Measurements from ENCODE around the gene NOS1AP. TPM values are rescaled to one million over a fixed set of nuclear protein-coding genes. Genes with fewer than 3 reads are reported as not detected.

NOS1AP gene
- total RNA-seq, 2 donors from 2014 or later, result 3.1 to 4.0 TPM

DNA sequence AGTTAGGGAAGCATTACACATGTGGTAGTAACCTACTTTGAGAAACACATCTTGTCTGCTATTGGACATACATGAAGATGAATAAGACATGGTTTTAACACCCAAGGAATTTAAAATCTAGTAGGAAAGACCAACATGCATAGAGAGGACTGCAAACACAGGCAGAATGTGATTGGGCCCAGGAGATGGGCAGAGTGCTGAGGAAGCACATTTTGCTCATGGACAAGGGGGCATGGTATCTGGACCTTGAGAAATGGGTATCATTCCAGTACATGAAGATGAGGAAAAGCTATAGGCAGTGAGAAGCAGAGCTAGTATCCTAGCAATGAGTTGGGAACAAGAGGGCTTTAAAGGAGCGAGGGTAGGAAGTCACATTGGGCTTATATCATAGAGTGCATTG lies 164.4 kb downstream of the NOS1AP start:
- TF ChIP-seq, protein P1, sequence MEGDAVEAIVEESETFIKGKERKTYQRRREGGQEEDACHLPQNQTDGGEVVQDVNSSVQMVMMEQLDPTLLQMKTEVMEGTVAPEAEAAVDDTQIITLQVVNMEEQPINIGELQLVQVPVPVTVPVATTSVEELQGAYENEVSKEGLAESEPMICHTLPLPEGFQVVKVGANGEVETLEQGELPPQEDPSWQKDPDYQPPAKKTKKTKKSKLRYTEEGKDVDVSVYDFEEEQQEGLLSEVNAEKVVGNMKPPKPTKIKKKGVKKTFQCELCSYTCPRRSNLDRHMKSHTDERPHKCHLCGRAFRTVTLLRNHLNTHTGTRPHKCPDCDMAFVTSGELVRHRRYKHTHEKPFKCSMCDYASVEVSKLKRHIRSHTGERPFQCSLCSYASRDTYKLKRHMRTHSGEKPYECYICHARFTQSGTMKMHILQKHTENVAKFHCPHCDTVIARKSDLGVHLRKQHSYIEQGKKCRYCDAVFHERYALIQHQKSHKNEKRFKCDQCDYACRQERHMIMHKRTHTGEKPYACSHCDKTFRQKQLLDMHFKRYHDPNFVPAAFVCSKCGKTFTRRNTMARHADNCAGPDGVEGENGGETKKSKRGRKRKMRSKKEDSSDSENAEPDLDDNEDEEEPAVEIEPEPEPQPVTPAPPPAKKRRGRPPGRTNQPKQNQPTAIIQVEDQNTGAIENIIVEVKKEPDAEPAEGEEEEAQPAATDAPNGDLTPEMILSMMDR (IDR thresholded peaks at IDR 0.05), result no peak
- TF ChIP-seq POLR2A (IDR thresholded peaks at IDR 0.05), result no peak
- intact Hi-C loops (cut with DNase I), result no loop called here
- Histone ChIP-seq H3K27me3 (no peaks in the 10 kb centered on the region), H3K4me1 (peaks cover 4% of the 10 kb centered on the region), H3K9me3 (no peaks in the 10 kb centered on the region), H3K27ac (no peak overlapping the region), H3K36me3 (replicated peaks in 1 of 2; ENCODE audit: insufficient read depth in 1 of 2, low read depth in 2 of 2) (no peaks in the 10 kb centered on the region), H3K4me3 (no peak overlapping the region)
- no peak for DNase-seq
- 95 to 100% methylated on average over 1 of the region's 1 CpG for WGBS, 2 donors
- ATAC-seq, result no peak

DNA sequence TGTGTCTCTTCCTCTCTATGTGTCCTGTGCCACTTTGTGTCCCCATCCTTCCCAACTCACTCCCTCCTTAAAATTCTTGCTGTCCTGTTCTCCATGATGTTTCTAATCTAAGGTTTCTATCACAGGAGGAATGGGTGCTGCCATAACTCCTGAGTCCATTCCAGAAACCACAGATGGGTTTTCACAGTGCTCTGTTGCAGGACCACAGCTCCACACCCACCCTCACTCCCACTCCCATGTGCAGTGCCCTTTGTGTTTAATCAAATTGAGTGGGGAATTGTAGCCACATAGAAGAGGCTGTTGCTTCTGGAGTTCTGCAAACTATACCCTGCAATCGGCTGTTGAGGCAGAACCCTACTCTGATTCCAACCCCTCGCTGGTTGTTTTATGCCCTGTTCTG lies 165.1 kb downstream of the NOS1AP start:
- H3K27me3 ChIP-seq, result no peaks in the 10 kb centered on the region
- TF ChIP-seq, protein P1 (IDR thresholded peaks at IDR 0.05), result no peak
- TF ChIP-seq POLR2A (IDR thresholded peaks at IDR 0.05), result no peak
- H3K9me3 ChIP-seq, result no peaks in the 10 kb centered on the region
- 87 to 90% methylated on average over 2 of the region's 2 CpGs for WGBS, 2 donors
- H3K4me3 ChIP-seq, result no peak overlapping the region
- peaks cover 4% of the 10 kb centered on the region for H3K4me1 ChIP-seq
- ATAC-seq (no peak), DNase-seq (no peak)
- no peak overlapping the region for H3K27ac ChIP-seq
- H3K36me3 ChIP-seq (replicated peaks in 1 of 2; ENCODE audit: insufficient read depth in 1 of 2, low read depth in 2 of 2), result no peaks in the 10 kb centered on the region
- intact Hi-C loops (cut with DNase I), result no loop called here

DNA sequence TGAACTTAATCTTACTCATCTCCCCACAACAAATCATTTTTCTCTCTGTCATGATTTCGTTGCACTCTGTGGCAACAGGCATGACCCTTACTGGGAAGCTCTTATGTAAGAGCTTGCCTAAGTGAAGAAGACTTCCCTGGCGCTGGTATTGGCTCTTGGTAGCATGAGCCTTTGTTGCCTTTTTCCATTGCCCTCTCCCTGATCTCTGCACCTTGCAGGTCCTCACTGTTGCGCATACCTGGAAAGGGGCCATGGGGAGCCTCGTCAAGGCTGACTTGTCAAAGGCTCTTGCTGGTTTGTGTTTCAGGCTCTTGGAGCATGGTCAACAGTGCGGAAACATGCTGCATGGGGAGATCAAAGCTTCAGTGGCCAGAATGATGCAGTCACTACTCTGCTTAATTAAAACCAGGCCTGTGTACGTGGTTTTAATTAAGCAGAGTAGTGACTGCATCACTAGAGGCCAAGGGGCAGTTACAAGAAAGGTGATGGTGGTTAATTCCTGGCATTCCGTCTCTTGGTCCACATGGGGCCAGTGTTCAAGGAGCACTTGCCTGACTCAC lies 165.8 kb downstream of the NOS1AP start:
- intact Hi-C loops (cut with DNase I), result no loop called here
- H3K4me3 ChIP-seq, result no peak overlapping the region
- 75 to 87% methylated on average over 7 of the region's 7 CpGs for WGBS, 2 donors
- no peak for ATAC-seq
- no peaks in the 10 kb centered on the region for H3K9me3 ChIP-seq
- H3K27me3 ChIP-seq, result no peaks in the 10 kb centered on the region
- H3K4me1 ChIP-seq, result peaks cover 6% of the 10 kb centered on the region
- H3K27ac ChIP-seq, result no peak overlapping the region
- no peak for DNase-seq
- no peak for TF ChIP-seq POLR2A (IDR thresholded peaks at IDR 0.05)
- TF ChIP-seq, protein P1 (IDR thresholded peaks at IDR 0.05), result no peak
- H3K36me3 ChIP-seq (replicated peaks in 1 of 2; ENCODE audit: insufficient read depth in 1 of 2, low read depth in 2 of 2), result no peaks in the 10 kb centered on the region

DNA sequence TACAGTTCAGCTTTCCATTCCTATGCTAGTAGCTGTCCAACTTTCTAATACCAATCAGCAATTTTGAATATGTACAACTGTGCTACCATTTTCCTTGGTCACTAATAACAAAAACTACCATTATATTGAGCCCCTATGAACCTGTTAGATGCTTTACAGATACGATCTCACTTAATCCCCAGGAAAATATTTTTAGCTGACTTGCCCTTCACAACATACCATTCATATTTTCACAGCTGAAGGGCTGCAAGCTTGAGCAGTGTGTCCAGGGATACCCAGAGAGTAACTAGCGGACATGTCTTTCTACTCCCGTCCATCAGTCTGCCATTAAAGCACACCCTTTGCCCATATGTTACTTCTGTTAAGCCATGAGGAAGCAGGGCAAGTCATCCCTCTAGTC lies 166.7 kb downstream of the NOS1AP start:
- intact Hi-C loops (cut with DNase I), result no loop called here
- Histone ChIP-seq H3K27me3 (no peaks in the 10 kb centered on the region), H3K27ac (no peak overlapping the region), H3K4me1 (peaks cover 10% of the 10 kb centered on the region), H3K9me3 (no peaks in the 10 kb centered on the region), H3K4me3 (no peak overlapping the region), H3K36me3 (replicated peaks in 1 of 2; ENCODE audit: insufficient read depth in 1 of 2, low read depth in 2 of 2) (no peaks in the 10 kb centered on the region)
- ATAC-seq (no peak), DNase-seq (no peak)
- TF ChIP-seq, protein P1 (IDR thresholded peaks at IDR 0.05), result no peak
- no peak for TF ChIP-seq POLR2A (IDR thresholded peaks at IDR 0.05)
- 84 to 87% methylated on average over 3 of the region's 3 CpGs for WGBS, 2 donors

DNA sequence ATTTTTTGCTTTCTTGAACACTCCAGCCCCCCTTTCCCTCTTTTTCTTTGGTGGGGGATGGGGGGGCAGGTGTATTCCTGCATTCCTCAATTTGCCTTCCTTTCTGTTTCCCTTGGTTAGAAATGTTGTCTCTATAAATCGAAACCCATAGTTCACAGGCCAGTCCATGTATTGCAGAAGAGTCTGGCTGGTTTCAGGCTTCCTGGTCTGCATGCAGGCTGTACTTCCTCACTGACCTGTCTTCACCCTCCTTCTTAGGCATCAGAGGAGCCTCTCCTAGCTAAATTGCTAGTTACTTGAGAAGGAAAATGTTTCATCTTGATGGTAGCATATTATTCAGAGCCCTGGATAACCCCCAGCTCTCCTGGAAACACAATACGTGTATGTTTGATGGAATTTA lies 167.1 kb downstream of the NOS1AP start:
- no peaks in the 10 kb centered on the region for H3K9me3 ChIP-seq
- WGBS, 2 donors, result 76 to 82% methylated on average over 2 of the region's 2 CpGs
- H3K27ac ChIP-seq, result no peak overlapping the region
- peaks cover 10% of the 10 kb centered on the region for H3K4me1 ChIP-seq
- no peak overlapping the region for H3K4me3 ChIP-seq
- intact Hi-C loops (cut with DNase I), result no loop called here
- DNase-seq (no peak), ATAC-seq (no peak)
- no peaks in the 10 kb centered on the region for H3K36me3 ChIP-seq (replicated peaks in 1 of 2; ENCODE audit: insufficient read depth in 1 of 2, low read depth in 2 of 2)
- TF ChIP-seq, protein P1 (IDR thresholded peaks at IDR 0.05), result no peak
- no peak for TF ChIP-seq POLR2A (IDR thresholded peaks at IDR 0.05)
- no peaks in the 10 kb centered on the region for H3K27me3 ChIP-seq

All from body of pancreas (tissue), 4 donors.